Measurements from ENCODE around the gene C1QTNF3. TPM values are rescaled to one million over a fixed set of nuclear protein-coding genes. Genes with fewer than 3 reads are reported as not detected.

C1QTNF3 gene
- total RNA-seq, 2 donors from 2014 or later = 1.6 to 8.2 TPM

- 73% methylated on average over 9 of the region's 9 CpGs for WGBS
- DNase-seq (ENCODE audit: low spot score) = no peak
- TF ChIP-seq POLR2AphosphoS5 (IDR thresholded peaks at IDR 0.05) = no peak
- TF ChIP-seq CTCF (IDR thresholded peaks at IDR 0.05) = no peak
- TF ChIP-seq POLR2A (IDR thresholded peaks at IDR 0.05) = no peak
- H3K27ac ChIP-seq = no peak overlapping the region
- intact Hi-C loops (cut with DNase I) = no loop called here
- no peaks in the 10 kb centered on the region for H3K36me3 ChIP-seq
- H3K9me3 ChIP-seq = no peaks in the 10 kb centered on the region
- no peaks in the 10 kb centered on the region for H3K27me3 ChIP-seq (replicated peaks; ENCODE audit: insufficient read depth)
- H3K4me1 ChIP-seq (replicated peaks) = no peaks in the 10 kb centered on the region
- H3K4me3 ChIP-seq = no peak overlapping the region
Observed at GRCh38 chr5:34026089-34026761, 16.8 kb downstream of the C1QTNF3 start.

GRCh38 chr5:34022121-34022705 lies 20.8 kb downstream of the C1QTNF3 start:
- H3K9me3 ChIP-seq = no peaks in the 10 kb centered on the region
- H3K27me3 ChIP-seq (replicated peaks; ENCODE audit: insufficient read depth) = no peaks in the 10 kb centered on the region
- no peak for DNase-seq (ENCODE audit: low spot score)
- 15% methylated on average over 2 of the region's 2 CpGs for WGBS
- H3K36me3 ChIP-seq = no peaks in the 10 kb centered on the region
- no peak for TF ChIP-seq POLR2AphosphoS5 (IDR thresholded peaks at IDR 0.05)
- no peak overlapping the region for H3K4me3 ChIP-seq
- intact Hi-C loops (cut with DNase I) = no loop called here
- H3K27ac ChIP-seq = no peak overlapping the region
- H3K4me1 ChIP-seq (replicated peaks) = no peaks in the 10 kb centered on the region

- Histone ChIP-seq H3K27me3 (replicated peaks; ENCODE audit: insufficient read depth) (no peaks in the 10 kb centered on the region), H3K36me3 (no peaks in the 10 kb centered on the region), H3K4me3 (no peak overlapping the region), H3K27ac (no peak overlapping the region), H3K4me1 (replicated peaks) (no peaks in the 10 kb centered on the region), H3K9me3 (no peaks in the 10 kb centered on the region)
- TF ChIP-seq POLR2A (IDR thresholded peaks at IDR 0.05) (no peak), POLR2AphosphoS5 (IDR thresholded peaks at IDR 0.05) (no peak), CTCF (IDR thresholded peaks at IDR 0.05) (no peak)
- intact Hi-C loops (cut with DNase I) = no loop called here
- 60% methylated on average over 2 of the region's 2 CpGs for WGBS
- DNase-seq (ENCODE audit: low spot score) = no peak
Observed at GRCh38 chr5:34021334-34021733, 21.7 kb downstream of the C1QTNF3 start.

- 95% methylated on average over 1 of the region's 1 CpG for WGBS
- no peak for DNase-seq (ENCODE audit: low spot score)
- Histone ChIP-seq H3K36me3 (no peaks in the 10 kb centered on the region), H3K9me3 (no peaks in the 10 kb centered on the region), H3K4me1 (replicated peaks) (no peaks in the 10 kb centered on the region), H3K27me3 (replicated peaks; ENCODE audit: insufficient read depth) (no peaks in the 10 kb centered on the region), H3K4me3 (no peak overlapping the region), H3K27ac (no peak overlapping the region)
- TF ChIP-seq POLR2AphosphoS5 (IDR thresholded peaks at IDR 0.05) (no peak), POLR2A (IDR thresholded peaks at IDR 0.05) (no peak), CTCF (IDR thresholded peaks at IDR 0.05) (no peak)
- intact Hi-C loops (cut with DNase I) = no loop called here
Observed at GRCh38 chr5:34020726-34021125, 22.3 kb downstream of the C1QTNF3 start.

- WGBS = 38% methylated on average over 2 of the region's 2 CpGs
- Histone ChIP-seq H3K4me3 (no peak overlapping the region), H3K9me3 (no peaks in the 10 kb centered on the region), H3K27me3 (replicated peaks; ENCODE audit: insufficient read depth) (no peaks in the 10 kb centered on the region), H3K4me1 (replicated peaks) (no peaks in the 10 kb centered on the region), H3K36me3 (no peaks in the 10 kb centered on the region), H3K27ac (no peak overlapping the region)
- no peak for DNase-seq (ENCODE audit: low spot score)
- intact Hi-C loops (cut with DNase I) = no loop called here
- TF ChIP-seq POLR2A (IDR thresholded peaks at IDR 0.05) (no peak), CTCF (IDR thresholded peaks at IDR 0.05) (no peak), POLR2AphosphoS5 (IDR thresholded peaks at IDR 0.05) (no peak)
Observed at GRCh38 chr5:34017254-34017653, 25.8 kb downstream of the C1QTNF3 start.
